Uterus (tissue), 4 donors: Measurements from ENCODE around the gene CSGALNACT2. TPM values are rescaled to one million over a fixed set of nuclear protein-coding genes. Genes with fewer than 3 reads are reported as not detected.

Source experiments
- DNase-seq, 2 donors: peaks; one replicate each; pipeline ENCODE4 v3.0.0-alpha.2; 2019 to 2020
- H3K27ac ChIP-seq, 2 donors: fragments of 200-600 bp; sonication (generic); 1 replicate in 1 of 2; 2 replicates in 1 of 2; pipeline ENCODE4 v1.5.1; 2016 to 2018
- H3K27me3 ChIP-seq, 2 donors: fragments of 200-600 bp; sonication (generic); one replicate each; pipeline ENCODE4 v1.5.1; 2018 to 2019; ENCODE audit warnings: control low read depth in 1 of 2
- H3K36me3 ChIP-seq, 2 donors: fragments of 200-600 bp; sonication (generic); one replicate each; pipeline ENCODE4 v1.5.1; 2019; ENCODE audit warnings: control low read depth in 1 of 2
- H3K4me1 ChIP-seq, 2 donors: fragments of 200-600 bp; sonication (generic); one replicate each; pipeline ENCODE4 v1.5.1; 2018 to 2019; ENCODE audit warnings: control low read depth in 1 of 2
- H3K4me3 ChIP-seq, 2 donors: fragments of 200-600 bp; sonication (generic); 1 replicate in 1 of 2; 2 replicates in 1 of 2; pipeline ENCODE4 v1.5.1; 2018 to 2019; ENCODE audit warnings: mild to moderate bottlenecking in 1 of 2
- H3K9me3 ChIP-seq, 2 donors: fragments of 200-600 bp; sonication (generic); one replicate each; pipeline ENCODE4 v1.5.1; 2019; ENCODE audit warnings: control low read depth in 1 of 2
- CTCF ChIP-seq, 4 experiments: fragments of 200-600 bp in 2 of 4; fragments of 450-650 bp in 2 of 4; sonication (generic) in 2 of 4; IDR thresholded peaks; one replicate each; pipeline ENCODE4 v1.5.1; 2016 to 2019; ENCODE audit warnings: antibody characterized with exemption in 4 of 4, mild to moderate bottlenecking in 2 of 4, moderate library complexity in 1 of 4
- POLR2A ChIP-seq, 2 donors: fragments of 450-650 bp; IDR thresholded peaks; one replicate each; pipeline ENCODE4 v1.6.1; 2016; ENCODE audit warnings: antibody characterized with exemption in 2 of 2, mild to moderate bottlenecking in 1 of 2, moderate library complexity in 1 of 2
- intact Hi-C: fragments of 100-400 bp; cut with DNase I; formaldehyde crosslinking; loops from one replicate; pipeline ENCODE4 v1.15.1; 2023; ENCODE audit warnings: low total_unique reads
- total RNA-seq, 4 donors: library from RNA; depleted of rRNA in 3 of 4; stranded (reverse); fragments of >200 nt in 3 of 4; gene quantifications; one replicate each; pipeline versions ENCODE4 v1.1.0 to v1.2.4, GENCODE V29; 2014 to 2023
- donor health status: DM: yes; HTN: yes; CAD: no.

CSGALNACT2 gene
- total RNA-seq, 4 donors from 2014 or later, result 18.4 to 43.7 (median 25.1) TPM

- Histone ChIP-seq H3K4me3 (no peak overlapping the region), H3K27ac (no peak overlapping the region), H3K4me1 (no peaks in the 10 kb centered on the region), H3K27me3 (no peaks in the 10 kb centered on the region), H3K36me3 (no peaks in the 10 kb centered on the region), H3K9me3 (no peaks in the 10 kb centered on the region)
- TF ChIP-seq POLR2A (IDR thresholded peaks at IDR 0.05), result no peak
- no peak for TF ChIP-seq CTCF (IDR thresholded peaks at IDR 0.05)
- intact Hi-C loops, result no loop called here
- DNase-seq, result no peak
Measured at GRCh38 chr10:43112608-43112961, 25.7 kb upstream of the CSGALNACT2 start.

- DNase-seq, result no peak
- Histone ChIP-seq H3K4me1 (no peaks in the 10 kb centered on the region), H3K27me3 (no peaks in the 10 kb centered on the region), H3K4me3 (no peak overlapping the region), H3K27ac (no peak overlapping the region), H3K9me3 (no peaks in the 10 kb centered on the region), H3K36me3 (no peaks in the 10 kb centered on the region)
- intact Hi-C loops, result no loop called here
- no peak for TF ChIP-seq CTCF (IDR thresholded peaks at IDR 0.05)
- no peak for TF ChIP-seq POLR2A (IDR thresholded peaks at IDR 0.05)
Measured at GRCh38 chr10:43113201-43114087, 24.8 kb upstream of the CSGALNACT2 start.

- no peak for DNase-seq
- H3K4me1 ChIP-seq, result no peaks in the 10 kb centered on the region
- no peaks in the 10 kb centered on the region for H3K9me3 ChIP-seq
- H3K27me3 ChIP-seq, result no peaks in the 10 kb centered on the region
- H3K27ac ChIP-seq, result no peak overlapping the region
- intact Hi-C loops, result no loop called here
- no peaks in the 10 kb centered on the region for H3K36me3 ChIP-seq
- no peak overlapping the region for H3K4me3 ChIP-seq
- TF ChIP-seq CTCF (IDR thresholded peaks at IDR 0.05), result no peak
Measured at GRCh38 chr10:43114088-43114742, 24.0 kb upstream of the CSGALNACT2 start.

- TF ChIP-seq CTCF (IDR thresholded peaks at IDR 0.05), result no peak
- DNase-seq, result no peak
Measured at GRCh38 chr10:43114743-43115611, 23.3 kb upstream of the CSGALNACT2 start.

More at GRCh38 chr10:43114743-43115611, 23.3 kb upstream of the CSGALNACT2 start:
- Histone ChIP-seq H3K4me1 (no peaks in the 10 kb centered on the region), H3K27me3 (no peaks in the 10 kb centered on the region), H3K27ac (no peak overlapping the region), H3K4me3 (no peak overlapping the region), H3K36me3 (no peaks in the 10 kb centered on the region), H3K9me3 (no peaks in the 10 kb centered on the region)
- intact Hi-C loops, result no loop called here
